Activated CD8-positive, alpha-beta memory T cell treated with anti-CD3 and anti-CD28 coated beads, Interleukin-2, amount 10 ng/mL, durations not matched to agents 7 days and 5 days (primary cell): ENCODE measurements around the gene PLSCR1. TPM values are rescaled to one million over a fixed set of nuclear protein-coding genes. Genes with fewer than 3 reads are reported as not detected.

Experiments
- ATAC-seq: fragments of 150-1000 bp; cut with Tn5 transposase; one replicate; pipeline ENCODE4 v1.10.0; 2021; ENCODE audit warnings: moderate library complexity
- CTCF ChIA-PET: fragments of 350-600 bp; sonication (Branson Sonifier 250); formaldehyde crosslinking; loops from one replicate; lab custom pipeline; 2021; ENCODE audit warnings: antibody characterized with exemption; lab: Charles Lee
- DNase-seq: peaks from one replicate; pipeline ENCODE4 v3.0.0-alpha.2; 2020
- H3K27ac Mint-ChIP-seq: one replicate; pipeline ENCODE4 v1.8.0; 2021; ENCODE audit warnings: mild to moderate bottlenecking, mixed read lengths
- H3K27me3 Mint-ChIP-seq: one replicate; pipeline ENCODE4 v1.8.0; 2021; ENCODE audit warnings: mixed read lengths
- H3K36me3 Mint-ChIP-seq: one replicate; pipeline ENCODE4 v1.8.0; 2021; ENCODE audit warnings: mild to moderate bottlenecking, mixed read lengths
- H3K4me1 Mint-ChIP-seq: one replicate; pipeline ENCODE4 v1.8.0; 2021; ENCODE audit warnings: mixed read lengths
- H3K4me3 Mint-ChIP-seq: one replicate; pipeline ENCODE4 v1.8.0; 2021; ENCODE audit warnings: mild to moderate bottlenecking, moderate library complexity, mixed read lengths
- H3K9me3 Mint-ChIP-seq: one replicate; pipeline ENCODE4 v1.8.0; 2022; ENCODE audit warnings: low read depth, mixed read lengths
- total RNA-seq, 2 experiments: library from RNA; stranded (reverse); gene quantifications; one replicate each; pipeline ENCODE4 v1.2.3, GENCODE V29; 2021

Gene PLSCR1, protein sequence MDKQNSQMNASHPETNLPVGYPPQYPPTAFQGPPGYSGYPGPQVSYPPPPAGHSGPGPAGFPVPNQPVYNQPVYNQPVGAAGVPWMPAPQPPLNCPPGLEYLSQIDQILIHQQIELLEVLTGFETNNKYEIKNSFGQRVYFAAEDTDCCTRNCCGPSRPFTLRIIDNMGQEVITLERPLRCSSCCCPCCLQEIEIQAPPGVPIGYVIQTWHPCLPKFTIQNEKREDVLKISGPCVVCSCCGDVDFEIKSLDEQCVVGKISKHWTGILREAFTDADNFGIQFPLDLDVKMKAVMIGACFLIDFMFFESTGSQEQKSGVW
- total RNA-seq, result 100 to 1,000 TPM; 157 to 257 TPM

DNA sequence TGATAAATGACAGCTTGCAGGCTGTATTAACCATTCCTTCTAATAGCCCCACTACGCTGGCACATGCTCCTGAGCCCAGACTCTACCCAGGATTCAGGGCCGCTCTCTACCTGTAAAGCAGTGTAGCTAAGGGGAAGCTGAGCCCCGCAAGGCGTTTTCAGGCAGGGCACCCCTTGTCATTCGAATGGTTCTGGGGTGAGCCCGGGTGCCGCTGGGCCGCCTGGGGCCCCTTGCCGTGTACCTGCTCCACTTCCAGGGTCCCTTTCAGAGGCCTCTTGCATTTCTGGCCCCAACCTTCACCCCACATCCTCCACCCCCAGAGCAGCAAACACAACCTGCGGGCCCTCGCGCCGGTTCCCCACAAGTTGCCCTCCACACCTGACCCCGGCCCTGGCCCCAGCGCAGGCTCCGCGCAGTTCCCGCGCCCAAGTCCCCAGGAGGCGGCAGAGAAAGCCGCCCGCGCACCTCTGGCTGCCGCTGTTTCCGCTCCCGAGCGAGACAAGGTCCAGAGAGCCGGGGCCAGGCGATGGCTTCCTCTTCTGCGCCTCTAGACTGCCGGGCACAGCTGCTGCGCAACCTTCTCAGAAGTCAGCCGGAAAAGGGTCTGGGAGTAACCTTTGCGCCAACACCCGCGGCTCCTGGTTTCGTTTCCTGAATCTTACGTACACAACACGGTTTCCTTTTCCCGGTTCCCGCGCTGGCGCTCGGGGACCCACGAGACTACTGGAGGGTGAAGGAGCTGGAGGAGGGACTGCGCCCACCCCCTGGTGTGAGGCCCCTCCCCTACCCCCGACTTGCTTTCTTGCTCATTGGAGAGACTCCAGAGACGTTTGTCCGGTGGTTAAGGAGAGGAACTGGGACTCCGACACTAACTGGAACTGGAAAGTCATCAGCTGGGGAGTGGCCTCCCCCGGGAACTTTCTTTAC lies at the start of gene PLSCR1:
Gene PLSCR1 (minus strand): TSS at position 606 of the 927 bp plus-strand sequence. CDS start 8,055 bp downstream, outside the sequence.
- DNase-seq, result peak; percentile 97
- no peaks in the 10 kb centered on the region for H3K27me3 Mint-ChIP-seq
- peaks cover 71% of the 10 kb centered on the region for H3K4me1 Mint-ChIP-seq
- peak within 1 kb of the TSS; percentile 94 for H3K4me3 Mint-ChIP-seq
- no peaks in the 10 kb centered on the region for H3K9me3 Mint-ChIP-seq
- H3K27ac Mint-ChIP-seq, result peak within 1 kb of the TSS; percentile 96
- peak; percentile 87 for ATAC-seq
- CTCF ChIA-PET, result interaction anchor here (1.1 to 2.9 kb wide), 4 partner anchors 9 to 94 kb away, joined by 3 to 11 read pairs (median 3); no protein-coding TSS in a partner anchor
- peaks cover 40% of the 10 kb centered on the region for H3K36me3 Mint-ChIP-seq

DNA sequence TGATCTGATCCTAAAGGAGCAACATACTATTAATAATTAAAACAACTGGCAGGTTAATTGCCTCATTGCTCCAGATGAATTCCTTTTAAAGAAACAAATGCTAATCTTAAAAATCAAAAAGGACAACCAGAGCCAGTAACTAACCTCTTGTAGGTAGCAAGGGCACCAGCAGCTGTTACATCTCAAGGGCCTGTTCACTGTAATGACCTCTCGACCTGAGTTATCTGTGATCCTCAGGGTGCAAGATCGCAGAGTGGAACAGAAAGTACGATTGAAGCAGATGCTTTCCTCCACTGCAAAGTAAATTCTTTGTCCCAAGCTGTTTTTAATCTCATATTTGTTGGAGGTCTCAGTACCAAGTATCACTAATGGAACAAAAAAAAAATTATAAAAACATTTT lies 49.4 kb upstream of the PLSCR1 start:
- no peak overlapping the region for H3K4me3 Mint-ChIP-seq

DNA sequence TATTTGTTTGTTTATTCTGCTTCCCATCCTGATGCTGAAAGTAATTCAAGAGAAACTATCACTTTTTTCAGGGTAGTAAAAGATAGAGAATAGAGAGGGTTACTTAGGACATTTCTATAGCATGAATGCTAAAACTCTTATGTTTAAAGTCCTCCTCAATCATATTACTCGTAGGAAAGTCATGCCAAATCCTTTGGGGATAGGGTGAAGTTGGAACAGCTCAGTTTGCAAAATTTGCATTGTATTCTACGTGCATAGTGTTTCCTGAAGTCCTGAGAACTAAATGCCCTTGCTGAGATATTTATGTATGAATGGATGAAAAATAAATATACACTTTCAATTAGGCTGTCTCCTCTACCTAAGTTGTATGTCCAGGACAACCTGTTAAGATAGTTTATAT lies 46.1 kb upstream of the PLSCR1 start:
- no peak overlapping the region for H3K4me3 Mint-ChIP-seq
- peaks cover 30% of the 10 kb centered on the region for H3K27me3 Mint-ChIP-seq
- H3K27ac Mint-ChIP-seq, result no peak overlapping the region
- H3K36me3 Mint-ChIP-seq, result no peaks in the 10 kb centered on the region
- DNase-seq (no peak), ATAC-seq (no peak)
- CTCF ChIA-PET, result interaction anchor here (1.0 kb wide), 1 partner anchor 10 kb away, joined by 5 read pairs; no protein-coding TSS in a partner anchor
- no peaks in the 10 kb centered on the region for H3K4me1 Mint-ChIP-seq
- H3K9me3 Mint-ChIP-seq, result no peaks in the 10 kb centered on the region

More for the DNA sequence above, 49.4 kb upstream of the PLSCR1 start:
- Mint-ChIP-seq H3K4me1 (no peaks in the 10 kb centered on the region), H3K9me3 (no peaks in the 10 kb centered on the region), H3K36me3 (no peaks in the 10 kb centered on the region), H3K27me3 (peaks cover 25% of the 10 kb centered on the region), H3K27ac (no peak overlapping the region)
- CTCF ChIA-PET, result interaction anchor here (1.0 to 1.7 kb wide), 3 partner anchors 13 to 528 kb away, joined by 3 to 8 read pairs (median 3); no protein-coding TSS in a partner anchor
- DNase-seq (no peak), ATAC-seq (no peak)

DNA sequence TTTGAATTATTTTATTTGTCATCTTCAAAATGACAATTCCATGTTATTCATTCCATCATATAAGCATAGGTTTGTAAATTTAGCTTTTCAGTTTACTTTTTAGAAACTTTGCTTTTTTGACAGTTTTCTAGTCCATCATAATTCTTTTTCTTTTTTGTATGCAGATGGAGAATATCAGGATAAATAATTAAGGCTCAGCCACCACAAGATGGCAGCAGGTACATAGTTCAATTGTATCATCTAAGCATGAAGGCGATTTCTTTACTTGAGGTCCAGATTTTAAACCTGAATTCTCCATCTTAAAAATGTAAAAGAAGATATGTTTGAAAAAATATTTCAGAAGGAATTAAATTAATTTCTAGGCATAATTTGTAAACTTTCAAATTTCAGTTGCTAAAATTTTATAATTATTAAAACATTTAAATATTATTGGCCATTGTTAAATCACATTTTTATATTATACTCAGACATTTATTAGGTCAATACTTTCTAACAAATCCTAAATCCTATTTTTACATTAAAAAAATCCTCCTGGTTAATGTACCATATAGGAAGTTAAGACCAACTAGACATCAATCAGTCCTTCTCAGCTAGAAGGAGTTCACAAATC lies 45.6 kb upstream of the PLSCR1 start:
- no peaks in the 10 kb centered on the region for H3K4me1 Mint-ChIP-seq
- DNase-seq, result no peak
- H3K27ac Mint-ChIP-seq, result no peak overlapping the region
- H3K4me3 Mint-ChIP-seq, result no peak overlapping the region
- peaks cover 33% of the 10 kb centered on the region for H3K27me3 Mint-ChIP-seq
- no peaks in the 10 kb centered on the region for H3K9me3 Mint-ChIP-seq
- H3K36me3 Mint-ChIP-seq, result no peaks in the 10 kb centered on the region
- CTCF ChIA-PET, result interaction anchor here (1.1 to 1.2 kb wide), 3 partner anchors 9 to 400 kb away, joined by 3 to 4 read pairs (median 3); no protein-coding TSS in a partner anchor
- no peak for ATAC-seq

DNA sequence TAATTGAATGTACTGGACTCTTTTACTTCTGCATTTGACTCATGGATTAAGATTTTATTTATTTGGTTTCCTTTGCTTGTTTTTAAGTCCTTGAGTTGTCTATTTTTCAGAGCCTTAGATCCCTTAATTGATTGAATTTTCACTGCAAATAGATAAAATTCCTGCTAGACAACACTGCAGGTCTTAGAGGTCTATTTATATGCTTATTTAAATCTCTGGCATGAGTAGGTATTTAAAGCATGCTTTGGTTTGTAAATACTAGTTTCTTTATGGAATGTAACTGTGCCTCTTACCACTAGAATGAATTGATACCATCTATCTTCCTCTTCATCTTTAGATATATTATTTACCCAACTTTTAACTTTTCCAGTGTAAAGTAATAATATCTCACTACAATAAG lies 40.7 kb upstream of the PLSCR1 start:
- no peak overlapping the region for H3K27ac Mint-ChIP-seq
- no peak overlapping the region for H3K4me3 Mint-ChIP-seq
- CTCF ChIA-PET, result no interaction called here
- H3K4me1 Mint-ChIP-seq, result peaks cover 3% of the 10 kb centered on the region
- DNase-seq (no peak), ATAC-seq (no peak)
- H3K9me3 Mint-ChIP-seq, result peaks cover 4% of the 10 kb centered on the region
- peaks cover 41% of the 10 kb centered on the region for H3K27me3 Mint-ChIP-seq
- peaks cover 15% of the 10 kb centered on the region for H3K36me3 Mint-ChIP-seq

DNA sequence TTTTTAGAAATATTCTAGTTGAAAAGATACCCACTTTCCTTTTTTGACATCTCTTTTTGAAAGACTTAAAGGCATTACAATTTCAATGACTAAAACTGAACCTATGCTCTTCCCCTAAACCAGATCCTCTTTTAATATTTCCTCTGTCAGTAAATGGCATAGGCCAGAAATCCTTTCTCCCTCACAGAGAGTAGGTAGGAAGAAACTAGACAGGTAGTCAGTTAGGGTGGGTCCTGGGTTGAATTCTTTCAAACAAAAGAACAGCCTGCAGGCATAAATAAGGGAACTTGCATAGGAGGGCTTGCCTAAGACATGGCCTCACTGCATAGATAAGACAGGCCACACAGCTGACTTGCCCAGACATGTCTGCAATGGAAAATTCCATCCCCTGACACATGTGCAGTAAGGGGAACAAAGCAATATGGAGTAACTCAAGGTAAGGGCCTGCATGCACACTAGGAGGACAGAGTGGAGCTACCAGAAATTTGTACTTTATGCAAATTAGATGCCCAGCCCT lies 37.6 kb upstream of the PLSCR1 start:
- ATAC-seq (no peak), DNase-seq (no peak)
- H3K9me3 Mint-ChIP-seq, result peaks cover 4% of the 10 kb centered on the region
- H3K4me1 Mint-ChIP-seq, result peaks cover 3% of the 10 kb centered on the region
- no peak overlapping the region for H3K4me3 Mint-ChIP-seq
- H3K27ac Mint-ChIP-seq, result no peak overlapping the region
- CTCF ChIA-PET, result interaction anchor here (1.3 to 2.6 kb wide), 3 partner anchors 10 to 393 kb away, joined by 3 to 7 read pairs (median 6); no protein-coding TSS in a partner anchor
- H3K27me3 Mint-ChIP-seq, result peaks cover 32% of the 10 kb centered on the region
- peaks cover 15% of the 10 kb centered on the region for H3K36me3 Mint-ChIP-seq

DNA sequence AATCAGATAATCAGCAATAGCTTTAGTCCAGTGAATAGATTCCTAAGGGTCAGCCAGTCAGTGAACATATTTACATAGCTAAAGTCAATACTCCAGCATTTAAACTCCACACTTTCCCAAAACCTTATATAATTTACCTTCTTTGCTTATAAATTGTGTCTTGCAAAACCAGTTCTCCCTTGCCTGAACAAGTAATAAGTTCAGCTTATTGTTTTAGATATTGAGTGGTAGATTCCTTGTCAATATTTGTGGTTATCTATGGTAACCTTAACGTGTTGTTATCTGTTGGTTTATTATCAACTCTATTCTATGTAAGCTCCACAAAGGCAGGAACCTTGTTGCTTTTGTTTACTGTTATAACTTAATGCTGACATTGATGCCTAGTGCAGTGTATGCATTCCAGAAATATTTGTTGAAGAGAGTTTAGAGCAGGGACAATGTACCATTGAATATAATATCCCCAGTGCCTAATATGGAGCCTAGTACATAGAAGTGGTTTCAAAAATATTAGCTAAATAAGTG lies 36.7 kb upstream of the PLSCR1 start:
- Mint-ChIP-seq H3K27me3 (peaks cover 28% of the 10 kb centered on the region), H3K27ac (no peak overlapping the region), H3K9me3 (peaks cover 4% of the 10 kb centered on the region), H3K4me3 (no peak overlapping the region), H3K4me1 (peaks cover 3% of the 10 kb centered on the region), H3K36me3 (peaks cover 15% of the 10 kb centered on the region)
- ATAC-seq, result no peak
- DNase-seq, result no peak
- CTCF ChIA-PET, result interaction anchor here (0.9 to 2.6 kb wide), 4 partner anchors 11 to 392 kb away, joined by 3 to 7 read pairs (median 4); no protein-coding TSS in a partner anchor

DNA sequence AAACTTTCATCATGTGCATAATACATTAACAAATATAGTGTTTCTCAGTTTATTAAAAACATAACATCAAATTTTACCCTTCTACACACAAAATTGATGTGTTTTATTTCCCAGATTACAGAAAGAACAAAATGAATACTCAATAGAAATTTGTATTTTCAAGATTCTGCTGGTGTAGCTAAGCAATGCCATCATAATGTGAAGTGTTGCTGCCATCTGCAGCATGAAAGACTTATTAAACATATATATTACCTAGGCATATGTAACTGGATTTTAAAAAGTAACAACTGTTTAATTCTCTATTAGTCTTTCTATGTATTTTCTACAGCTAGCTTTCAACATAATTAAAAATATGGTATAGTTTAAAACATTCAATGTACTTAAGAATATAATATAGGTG lies 33.3 kb upstream of the PLSCR1 start:
- Mint-ChIP-seq H3K4me3 (no peak overlapping the region), H3K27ac (no peak overlapping the region), H3K36me3 (peaks cover 9% of the 10 kb centered on the region), H3K27me3 (peaks cover 17% of the 10 kb centered on the region), H3K9me3 (no peaks in the 10 kb centered on the region), H3K4me1 (peaks cover 3% of the 10 kb centered on the region)
- CTCF ChIA-PET, result interaction anchor here (0.6 to 2.0 kb wide), 6 partner anchors 59 to 388 kb away, joined by 3 to 10 read pairs (median 4); no protein-coding TSS in a partner anchor
- DNase-seq, result no peak
- ATAC-seq, result peak; percentile 57

DNA sequence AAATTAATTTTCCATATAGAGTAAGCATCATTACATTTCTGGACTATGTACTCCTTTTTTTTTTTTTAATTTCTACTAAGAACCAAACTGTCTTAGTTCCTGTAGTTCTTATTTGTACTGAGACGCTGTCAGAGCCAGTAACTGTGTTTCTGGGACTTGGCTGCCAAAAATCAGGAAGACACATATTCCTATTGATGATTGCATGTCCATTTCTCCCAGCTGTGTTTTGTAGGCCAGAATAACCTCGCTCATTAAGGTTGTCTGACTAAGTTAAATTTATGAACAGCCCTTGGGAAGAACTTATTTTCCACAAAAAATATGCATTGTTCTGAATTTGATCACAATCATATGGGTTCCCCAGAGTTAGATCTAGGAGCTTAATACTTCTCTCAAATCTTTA lies 31.2 kb upstream of the PLSCR1 start:
- Mint-ChIP-seq H3K27ac (no peak overlapping the region), H3K27me3 (peaks cover 28% of the 10 kb centered on the region), H3K4me1 (no peaks in the 10 kb centered on the region), H3K4me3 (no peak overlapping the region), H3K36me3 (no peaks in the 10 kb centered on the region), H3K9me3 (no peaks in the 10 kb centered on the region)
- CTCF ChIA-PET, result interaction anchor here (1.1 to 1.2 kb wide), 2 partner anchors 12 to 352 kb away, joined by 3 read pairs; no protein-coding TSS in a partner anchor
- no peak for DNase-seq
- ATAC-seq, result no peak

DNA sequence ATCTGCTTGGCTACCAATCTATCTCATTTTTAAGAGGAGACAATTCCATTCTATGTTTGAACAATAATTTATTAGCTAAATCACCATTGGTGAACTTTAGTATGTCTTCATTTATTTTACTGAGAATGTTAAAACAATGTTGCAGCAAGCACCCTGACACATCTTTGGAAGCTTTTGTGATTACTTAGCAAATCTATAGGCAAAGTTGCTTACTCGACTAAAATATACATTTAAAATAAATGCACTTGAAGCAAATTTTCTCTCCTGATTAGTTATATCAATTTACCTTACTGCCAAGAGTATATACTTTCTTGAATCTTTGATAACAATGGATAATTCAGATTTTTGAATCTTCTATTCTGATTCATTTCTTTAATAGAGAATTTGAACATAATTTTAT lies 29.8 kb upstream of the PLSCR1 start:
- H3K9me3 Mint-ChIP-seq, result no peaks in the 10 kb centered on the region
- no peaks in the 10 kb centered on the region for H3K4me1 Mint-ChIP-seq
- CTCF ChIA-PET, result no interaction called here
- DNase-seq, result no peak
- H3K36me3 Mint-ChIP-seq, result no peaks in the 10 kb centered on the region
- H3K27ac Mint-ChIP-seq, result no peak overlapping the region
- peaks cover 32% of the 10 kb centered on the region for H3K27me3 Mint-ChIP-seq
- H3K4me3 Mint-ChIP-seq, result no peak overlapping the region
- ATAC-seq, result no peak

DNA sequence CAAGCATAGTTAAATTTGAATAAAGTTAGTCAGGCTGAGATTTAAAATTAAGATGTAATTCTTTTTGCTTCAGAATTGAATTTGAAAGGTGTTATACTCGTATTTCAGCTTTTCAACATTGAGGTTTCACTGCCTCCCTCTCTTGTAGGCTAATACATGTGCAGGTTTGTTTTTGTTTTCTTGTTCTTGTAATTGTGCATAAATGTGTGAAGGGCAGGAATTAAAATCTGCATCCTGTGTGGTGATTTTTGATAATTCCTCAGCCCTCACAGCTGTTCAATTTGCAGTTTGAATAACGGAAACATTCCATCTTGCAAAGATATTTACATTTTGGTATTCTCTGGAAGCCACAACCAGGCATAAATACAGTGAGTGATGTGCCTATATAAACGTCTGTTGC lies 24.9 kb upstream of the PLSCR1 start:
- no peaks in the 10 kb centered on the region for H3K36me3 Mint-ChIP-seq
- ATAC-seq, result no peak
- DNase-seq, result no peak
- H3K4me1 Mint-ChIP-seq, result no peaks in the 10 kb centered on the region
- H3K4me3 Mint-ChIP-seq, result no peak overlapping the region
- no peak overlapping the region for H3K27ac Mint-ChIP-seq
- H3K9me3 Mint-ChIP-seq, result no peaks in the 10 kb centered on the region
- peaks cover 37% of the 10 kb centered on the region for H3K27me3 Mint-ChIP-seq
- CTCF ChIA-PET, result no interaction called here

DNA sequence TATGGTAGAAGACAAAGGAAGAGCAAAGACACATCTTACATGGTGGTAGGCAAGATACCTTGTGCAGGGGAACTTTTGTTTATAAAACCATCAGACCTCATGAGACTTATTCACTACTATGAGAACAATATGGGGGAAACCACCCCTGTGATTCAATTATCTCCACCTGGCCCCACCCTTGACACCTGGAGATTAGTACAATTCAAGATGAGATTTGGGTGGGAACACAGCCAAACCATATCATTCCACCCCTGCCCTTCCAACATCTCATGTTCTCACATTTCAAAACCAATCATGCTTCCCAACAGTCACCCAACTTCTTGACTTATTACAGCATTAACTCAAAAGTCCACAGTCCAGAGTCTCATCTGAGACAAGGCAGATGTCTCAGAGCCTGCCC lies 21.7 kb upstream of the PLSCR1 start:
- Mint-ChIP-seq H3K36me3 (no peaks in the 10 kb centered on the region), H3K9me3 (no peaks in the 10 kb centered on the region), H3K4me1 (no peaks in the 10 kb centered on the region), H3K27ac (no peak overlapping the region), H3K4me3 (no peak overlapping the region), H3K27me3 (peaks cover 23% of the 10 kb centered on the region)
- no peak for DNase-seq
- no peak for ATAC-seq
- CTCF ChIA-PET, result no interaction called here
